OCI-LY7 (cell line): ENCODE data around the gene PDGFB. TPM values are rescaled to one million over a fixed set of nuclear protein-coding genes. Genes with fewer than 3 reads are reported as not detected.

ENCODE experiments used
- BruUV-seq: library from RNA; stranded (reverse); fragments of 400-500 nt; replicated peaks from 2 replicates; lab custom pipeline; 2021; lab: Mats Ljungman, UMichigan
- CTCF ChIA-PET: fragments of 300-600 bp; sonication (Branson Sonifier 250); formaldehyde crosslinking; loops from one replicate; lab custom pipeline; 2022; ENCODE audit warnings: antibody characterized with exemption; ENCODE audit not compliant: unreplicated experiment; lab: Charles Lee
- POLR2A ChIA-PET: fragments of 300-600 bp; sonication (Branson Sonifier 250); formaldehyde crosslinking; loops from one replicate; lab custom pipeline; 2022; ENCODE audit warnings: antibody characterized with exemption; lab: Charles Lee
- DNase-seq: peaks from one replicate; pipeline ENCODE4 v3.0.0-alpha.2; 2015; ENCODE audit warnings: low spot score
- H2AFZ ChIP-seq: fragments of 200-600 bp; sonication (generic), shearing (Covaris generic); 2 replicates; pipeline ENCODE4 v1.6.1; 2014; ENCODE audit warnings: mild to moderate bottlenecking, antibody characterized with exemption, low read length, moderate library complexity
- H3K27ac ChIP-seq: fragments of 200-600 bp; sonication (generic); 2 replicates; pipeline ENCODE4 v1.5.1; 2014; ENCODE audit warnings: mixed run types, low read depth, mild to moderate bottlenecking, moderate library complexity, low read length, inconsistent platforms; ENCODE audit not compliant: poor library complexity, severe bottlenecking
- H3K36me3 ChIP-seq: fragments of 200-600 bp; sonication (generic); 2 replicates; pipeline ENCODE4 v1.6.1; 2014; ENCODE audit warnings: mild to moderate bottlenecking, antibody characterized with exemption, low read length, moderate library complexity, mixed read lengths; ENCODE audit not compliant: insufficient read depth
- H3K4me1 ChIP-seq: fragments of 200-600 bp; sonication (generic); 2 replicates; pipeline ENCODE4 v1.5.1; 2014; ENCODE audit warnings: mild to moderate bottlenecking, low read length; ENCODE audit not compliant: insufficient read depth, poor library complexity, severe bottlenecking
- H3K4me2 ChIP-seq: fragments of 200-600 bp; sonication (generic); 2 replicates; pipeline ENCODE4 v1.6.1; 2014; ENCODE audit warnings: mild to moderate bottlenecking, low read length
- H3K4me3 ChIP-seq: fragments of 200-600 bp; sonication (generic); 2 replicates; pipeline ENCODE4 v1.5.1; 2014; ENCODE audit warnings: mild to moderate bottlenecking, low read depth, low read length; ENCODE audit not compliant: poor library complexity, severe bottlenecking
- H3K79me2 ChIP-seq: fragments of 200-600 bp; sonication (generic); 2 replicates; pipeline ENCODE4 v1.6.1; 2016; ENCODE audit warnings: low read depth, mild to moderate bottlenecking, low read length, moderate library complexity, mixed read lengths; ENCODE audit not compliant: insufficient read depth
- H3K9me2 ChIP-seq: fragments of 200-600 bp; sonication (generic); 2 replicates; pipeline ENCODE4 v1.6.1; 2016; ENCODE audit warnings: mild to moderate bottlenecking, low read length, mixed read lengths; ENCODE audit not compliant: insufficient read depth
- H3K9me3 ChIP-seq: fragments of 200-600 bp; sonication (generic); 2 replicates; pipeline ENCODE4 v1.6.1; 2014; ENCODE audit warnings: mild to moderate bottlenecking, mixed run types, low read length, mixed read lengths
- H4K20me1 ChIP-seq: fragments of 200-600 bp; sonication (generic); 2 replicates; pipeline ENCODE4 v1.6.1; 2014; ENCODE audit warnings: mild to moderate bottlenecking, antibody characterized with exemption, low read length, moderate library complexity, mixed read lengths; ENCODE audit not compliant: insufficient read depth
- EZH2phosphoT487 ChIP-seq: fragments of 200-600 bp; sonication (generic); IDR thresholded peaks from 2 replicates; pipeline ENCODE4 v1.6.1; 2018; ENCODE audit warnings: low read depth, borderline replicate concordance, mild to moderate bottlenecking, mixed run types, antibody characterized with exemption, low read length, moderate library complexity, mixed read lengths
- intact Hi-C: fragments of 100-400 bp; cut with micrococcal nuclease; formaldehyde crosslinking; loops from one replicate; pipeline ENCODE4 v1.10.0; 2022; ENCODE audit not compliant: unreplicated experiment
- total RNA-seq, 2 experiments: library from RNA; depleted of rRNA in 1 of 2; stranded (reverse); fragments of >200 nt in 1 of 2; shearing (Covaris generic) in 1 of 2; gene quantifications; 2 replicates each; pipeline ENCODE4 v1.2.3, GENCODE V29; 2014 to 2022
- TF ChIP-seq, protein P1 (sequence below): fragments of 200-600 bp; sonication (generic); conservative IDR thresholded peaks from 2 replicates; pipeline ENCODE4 v1.5.1; 2014; ENCODE audit warnings: mild to moderate bottlenecking, antibody characterized with exemption, low read length, moderate library complexity, mixed read lengths

Gene PDGFB
- total RNA-seq, 2 experiments from 2014 or later = 0.27 TPM; not detected in 1

DNA sequence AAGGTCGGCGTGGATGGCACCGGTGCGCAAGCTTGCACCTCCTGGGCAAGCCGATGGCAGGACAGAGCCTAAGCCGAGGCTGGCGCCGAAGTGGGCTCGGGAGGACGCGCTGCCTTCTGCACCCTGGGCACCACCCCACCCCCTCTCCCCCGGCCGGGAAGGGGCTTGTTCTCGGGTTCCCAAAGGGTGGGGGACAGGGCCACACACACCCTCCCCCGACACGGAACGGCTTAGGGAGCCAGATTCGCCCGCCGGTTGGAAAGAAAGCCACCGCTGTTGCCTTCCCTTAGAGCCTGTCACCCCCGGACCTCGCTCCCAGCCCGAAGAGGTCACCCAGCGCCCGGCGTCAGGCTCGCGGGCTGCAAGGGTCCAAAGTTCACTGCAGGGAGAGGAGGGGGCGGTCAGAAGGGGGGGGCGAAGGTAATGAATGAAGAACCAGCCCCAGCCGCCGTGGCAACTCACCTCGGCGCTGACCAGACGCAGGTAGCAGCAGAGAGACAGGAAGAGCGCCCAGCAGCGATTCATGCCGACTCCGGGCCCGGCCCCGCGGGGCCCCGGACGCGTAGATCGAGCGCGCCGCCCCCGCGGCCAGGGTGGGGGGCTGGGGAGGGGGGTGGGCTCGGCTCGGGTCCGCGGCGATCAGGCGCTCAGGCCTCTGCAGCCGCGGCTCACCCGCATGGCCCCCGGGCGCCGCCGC is 1.2 kb downstream of the PDGFB start:
- POLR2A ChIA-PET = no interaction called here
- H3K9me3 ChIP-seq = no peaks in the 10 kb centered on the region
- no peak overlapping the region for H2AFZ ChIP-seq
- intact Hi-C loops = no loop called here
- H3K4me3 ChIP-seq = no peak overlapping the region
- H3K9me2 ChIP-seq = no peaks in the 10 kb centered on the region
- peaks cover 10% of the 10 kb centered on the region for H3K4me1 ChIP-seq
- CTCF ChIA-PET = no interaction called here
- H3K27ac ChIP-seq = no peak overlapping the region
- H4K20me1 ChIP-seq = no peaks in the 10 kb centered on the region
- BruUV-seq = no TSS peak
- H3K4me2 ChIP-seq = no peak overlapping the region
- TF ChIP-seq, protein P1, sequence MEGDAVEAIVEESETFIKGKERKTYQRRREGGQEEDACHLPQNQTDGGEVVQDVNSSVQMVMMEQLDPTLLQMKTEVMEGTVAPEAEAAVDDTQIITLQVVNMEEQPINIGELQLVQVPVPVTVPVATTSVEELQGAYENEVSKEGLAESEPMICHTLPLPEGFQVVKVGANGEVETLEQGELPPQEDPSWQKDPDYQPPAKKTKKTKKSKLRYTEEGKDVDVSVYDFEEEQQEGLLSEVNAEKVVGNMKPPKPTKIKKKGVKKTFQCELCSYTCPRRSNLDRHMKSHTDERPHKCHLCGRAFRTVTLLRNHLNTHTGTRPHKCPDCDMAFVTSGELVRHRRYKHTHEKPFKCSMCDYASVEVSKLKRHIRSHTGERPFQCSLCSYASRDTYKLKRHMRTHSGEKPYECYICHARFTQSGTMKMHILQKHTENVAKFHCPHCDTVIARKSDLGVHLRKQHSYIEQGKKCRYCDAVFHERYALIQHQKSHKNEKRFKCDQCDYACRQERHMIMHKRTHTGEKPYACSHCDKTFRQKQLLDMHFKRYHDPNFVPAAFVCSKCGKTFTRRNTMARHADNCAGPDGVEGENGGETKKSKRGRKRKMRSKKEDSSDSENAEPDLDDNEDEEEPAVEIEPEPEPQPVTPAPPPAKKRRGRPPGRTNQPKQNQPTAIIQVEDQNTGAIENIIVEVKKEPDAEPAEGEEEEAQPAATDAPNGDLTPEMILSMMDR = no peak
- TF ChIP-seq EZH2phosphoT487 = no peak
- no peaks in the 10 kb centered on the region for H3K36me3 ChIP-seq
- no peaks in the 10 kb centered on the region for H3K79me2 ChIP-seq
- DNase-seq = no peak

DNA sequence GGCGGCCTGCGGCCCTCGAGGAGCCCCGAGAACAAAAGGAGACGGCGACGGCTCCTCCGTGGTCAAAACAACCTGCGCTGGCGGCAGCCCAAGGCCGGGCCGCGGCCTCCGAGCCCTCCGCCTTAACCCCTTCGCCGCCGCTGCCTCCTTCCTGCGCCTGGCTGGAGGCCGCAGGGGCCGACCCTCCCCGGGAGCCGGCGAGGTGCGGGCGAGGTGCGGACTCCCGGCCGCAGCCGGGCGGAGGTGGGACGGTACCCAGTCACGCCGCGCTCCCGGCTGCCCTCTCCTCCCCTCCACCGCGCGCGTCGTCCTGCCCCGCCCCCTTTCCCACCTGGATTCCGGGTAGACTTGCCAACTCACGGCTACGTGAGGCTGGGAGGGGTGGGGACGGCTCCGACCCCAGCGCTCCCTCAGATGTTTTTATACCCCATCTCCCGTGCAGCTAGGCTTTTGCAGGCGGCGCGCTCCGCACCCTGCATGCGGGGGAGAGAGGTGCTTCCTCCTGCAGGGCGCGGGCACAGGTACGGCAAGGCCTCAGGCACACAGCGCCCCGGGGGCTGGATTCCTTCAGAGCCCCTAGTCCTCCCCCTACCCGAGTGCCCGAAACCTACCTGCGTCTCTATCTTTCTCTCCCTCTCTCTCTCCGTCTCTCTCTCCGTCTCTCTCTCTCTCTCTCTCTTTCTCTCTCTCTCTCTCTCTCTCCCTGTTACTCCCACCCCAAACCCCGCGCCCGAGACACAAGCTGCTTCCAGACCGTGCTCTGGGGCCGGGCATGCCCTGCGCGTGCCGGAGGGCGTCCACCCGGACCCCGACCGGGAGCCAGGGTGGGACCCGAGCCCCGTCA is 2.0 kb downstream of the PDGFB start:
- Histone ChIP-seq H4K20me1 (no peaks in the 10 kb centered on the region), H3K9me2 (no peaks in the 10 kb centered on the region), H3K79me2 (no peaks in the 10 kb centered on the region), H3K36me3 (no peaks in the 10 kb centered on the region), H3K27ac (no peak overlapping the region), H3K4me3 (no peak overlapping the region), H3K9me3 (no peaks in the 10 kb centered on the region), H3K4me1 (peaks cover 10% of the 10 kb centered on the region), H3K4me2 (no peak overlapping the region), H2AFZ (no peak overlapping the region)
- TF ChIP-seq EZH2phosphoT487 = no peak
- TF ChIP-seq, protein P1 = no peak
- DNase-seq = no peak
- intact Hi-C loops = no loop called here
- ChIA-PET CTCF (no interaction called here), POLR2A (no interaction called here)
- BruUV-seq = no TSS peak
